HG02763 (cell line): ENCODE data around the gene IFI27L1.
A peak's percentile ranks its signal among the peaks of the same experiment; 100 is the strongest.

Source experiments
- ATAC-seq: cut with Tn5 transposase; IDR thresholded peaks from one replicate; pipeline ENCODE4 v1.9.1; 2021; ENCODE audit warnings: mild to moderate bottlenecking, moderate library complexity; ENCODE audit not compliant: unreplicated experiment

IFI27L1 gene

GRCh38 chr14:94077823-94078222, 3.3 kb upstream of the IFI27L1 start:
- no peak for ATAC-seq

GRCh38 chr14:94079891-94080620, 1.1 kb upstream of the IFI27L1 start:
- ATAC-seq = no peak

- ATAC-seq = peak; percentile 6
These were observed 293 bp downstream of the IFI27L1 start for GRCh38 chr14:94081386-94081820.

GRCh38 chr14:94087891-94088290, 6.8 kb downstream of the IFI27L1 start:
- no peak for ATAC-seq

- ATAC-seq = no peak
These were observed 7.4 kb downstream of the IFI27L1 start for GRCh38 chr14:94088516-94088915.

- ATAC-seq = no peak
These were observed 8.4 kb downstream of the IFI27L1 start for GRCh38 chr14:94089479-94089878.

- no peak for ATAC-seq
These were observed 12.3 kb downstream of the IFI27L1 start for GRCh38 chr14:94093418-94093817.

GRCh38 chr14:94097091-94097490, 16.0 kb downstream of the IFI27L1 start:
- ATAC-seq = no peak

- no peak for ATAC-seq
These were observed 17.3 kb downstream of the IFI27L1 start for GRCh38 chr14:94098326-94098992.

- ATAC-seq = no peak
These were observed 17.9 kb downstream of the IFI27L1 start for GRCh38 chr14:94099006-94099405.

GRCh38 chr14:94100847-94101246, 19.7 kb downstream of the IFI27L1 start:
- ATAC-seq = no peak

- ATAC-seq = no peak
These were observed 20.6 kb downstream of the IFI27L1 start for GRCh38 chr14:94101748-94102147.

- no peak for ATAC-seq
These were observed 21.8 kb downstream of the IFI27L1 start for GRCh38 chr14:94102768-94103482.

- no peak for ATAC-seq
These were observed 22.5 kb downstream of the IFI27L1 start for GRCh38 chr14:94103554-94104150.

- no peak for ATAC-seq
These were observed 23.6 kb downstream of the IFI27L1 start for GRCh38 chr14:94104731-94105130.

- ATAC-seq = no peak
These were observed 28.8 kb downstream of the IFI27L1 start for GRCh38 chr14:94109915-94110250.

- ATAC-seq = no peak
These were observed 29.6 kb downstream of the IFI27L1 start, which contains the start of gene IFI27 for GRCh38 chr14:94110552-94111181. Gene IFI27, plus strand, starts transcription at chr14:94110736.

GRCh38 chr14:94111276-94112095, 30.4 kb downstream of the IFI27L1 start:
- no peak for ATAC-seq

GRCh38 chr14:94112513-94113063, 31.5 kb downstream of the IFI27L1 start:
- no peak for ATAC-seq

GRCh38 chr14:94113073-94113472, 32.0 kb downstream of the IFI27L1 start:
- ATAC-seq = no peak
